Neural progenitor cell (in vitro differentiated cells): Measurements from ENCODE around the gene SCGB2A2.

Source experiments
- CTCF ChIP-seq: fragments of 200-600 bp; sonication (generic); IDR thresholded peaks from 2 replicates; pipeline ENCODE4 v1.5.1; 2017; ENCODE audit warnings: antibody characterized with exemption, mild to moderate bottlenecking
- EZH2phosphoT487 ChIP-seq: fragments of 200-600 bp; sonication (generic); IDR thresholded peaks from 2 replicates; pipeline ENCODE4 v1.6.1; 2017; ENCODE audit warnings: antibody characterized with exemption

GRCh38 chr11:62280452-62280851 lies 10.5 kb downstream of the SCGB2A2 start:
- TF ChIP-seq CTCF, result no peak
- no peak for TF ChIP-seq EZH2phosphoT487
